ENCODE measurements around the gene NADSYN1.

The NADSYN1 gene

DNA sequence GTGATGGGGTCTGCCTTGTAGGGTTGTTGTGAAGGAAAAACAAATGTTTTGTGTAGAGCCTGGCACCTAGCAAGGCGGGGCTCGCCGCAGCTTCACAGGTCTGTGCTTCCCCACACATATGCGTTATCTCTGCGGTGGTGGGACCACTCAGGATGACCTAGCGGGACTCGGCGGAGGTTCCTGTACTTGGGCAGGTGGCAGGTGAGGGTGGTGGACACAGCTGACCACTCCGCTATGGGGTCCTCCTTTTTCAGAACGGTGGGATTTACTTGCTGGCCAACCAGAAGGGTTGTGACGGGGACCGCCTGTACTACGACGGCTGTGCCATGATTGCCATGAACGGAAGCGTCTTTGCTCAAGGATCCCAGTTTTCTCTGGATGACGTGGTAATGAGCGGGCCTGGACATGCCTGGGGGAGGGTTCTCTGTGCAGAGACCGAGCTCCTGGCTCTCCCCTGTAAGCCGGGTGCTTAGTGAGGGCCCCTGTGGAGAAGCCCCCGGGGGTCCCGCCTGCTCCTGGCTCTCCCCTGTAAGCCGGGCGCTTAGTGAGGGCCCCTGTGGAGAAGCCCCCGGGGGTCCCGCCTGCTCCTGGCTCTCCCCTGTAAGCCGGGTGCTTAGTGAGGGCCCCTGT lies 21.3 kb downstream of the NADSYN1 start:
- no peak for DNase-seq (ENCODE audit: low spot score)

- DNase-seq (ENCODE audit: low spot score), result no peak
Measured at GRCh38 chr11:71474771-71475483, 21.9 kb downstream of the NADSYN1 start.

GRCh38 chr11:71476031-71476430 lies 23.0 kb downstream of the NADSYN1 start:
- no peak for DNase-seq (ENCODE audit: low spot score)

DNA sequence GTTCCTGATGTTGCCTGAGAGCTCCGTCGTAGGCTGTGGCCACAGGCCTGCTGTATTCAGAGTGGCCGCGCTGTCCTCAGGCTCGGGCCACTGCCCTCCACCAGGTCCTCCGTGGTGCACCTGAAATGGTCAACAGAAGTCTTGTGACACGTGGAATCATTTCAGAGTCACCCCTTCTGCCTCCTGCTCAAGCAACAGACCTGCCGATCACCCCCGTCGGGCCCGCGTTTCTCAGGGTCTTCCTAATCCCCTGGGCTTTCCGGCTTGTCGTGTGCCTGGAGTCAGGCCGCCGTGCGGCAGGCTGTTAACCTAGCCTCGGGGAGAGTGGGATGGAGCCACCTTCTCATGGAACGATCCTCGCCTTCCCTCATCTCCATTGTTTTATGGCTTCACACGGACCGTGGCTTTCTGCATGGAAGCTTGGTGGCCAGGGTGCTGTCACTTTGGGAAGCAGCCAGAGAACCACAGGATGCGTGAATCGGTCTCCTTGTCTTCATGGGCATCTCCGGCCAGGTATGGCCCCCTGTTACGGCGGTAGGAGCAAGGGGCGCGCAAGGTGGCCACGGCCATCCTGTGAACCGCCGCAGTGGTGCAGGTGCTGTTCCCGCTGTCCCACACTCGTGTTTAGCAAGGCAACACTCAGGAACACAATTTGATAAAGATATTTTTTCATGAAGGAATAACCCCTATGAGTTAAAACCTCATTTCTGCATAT lies 24.1 kb downstream of the NADSYN1 start:
- DNase-seq (ENCODE audit: low spot score), result no peak

DNA sequence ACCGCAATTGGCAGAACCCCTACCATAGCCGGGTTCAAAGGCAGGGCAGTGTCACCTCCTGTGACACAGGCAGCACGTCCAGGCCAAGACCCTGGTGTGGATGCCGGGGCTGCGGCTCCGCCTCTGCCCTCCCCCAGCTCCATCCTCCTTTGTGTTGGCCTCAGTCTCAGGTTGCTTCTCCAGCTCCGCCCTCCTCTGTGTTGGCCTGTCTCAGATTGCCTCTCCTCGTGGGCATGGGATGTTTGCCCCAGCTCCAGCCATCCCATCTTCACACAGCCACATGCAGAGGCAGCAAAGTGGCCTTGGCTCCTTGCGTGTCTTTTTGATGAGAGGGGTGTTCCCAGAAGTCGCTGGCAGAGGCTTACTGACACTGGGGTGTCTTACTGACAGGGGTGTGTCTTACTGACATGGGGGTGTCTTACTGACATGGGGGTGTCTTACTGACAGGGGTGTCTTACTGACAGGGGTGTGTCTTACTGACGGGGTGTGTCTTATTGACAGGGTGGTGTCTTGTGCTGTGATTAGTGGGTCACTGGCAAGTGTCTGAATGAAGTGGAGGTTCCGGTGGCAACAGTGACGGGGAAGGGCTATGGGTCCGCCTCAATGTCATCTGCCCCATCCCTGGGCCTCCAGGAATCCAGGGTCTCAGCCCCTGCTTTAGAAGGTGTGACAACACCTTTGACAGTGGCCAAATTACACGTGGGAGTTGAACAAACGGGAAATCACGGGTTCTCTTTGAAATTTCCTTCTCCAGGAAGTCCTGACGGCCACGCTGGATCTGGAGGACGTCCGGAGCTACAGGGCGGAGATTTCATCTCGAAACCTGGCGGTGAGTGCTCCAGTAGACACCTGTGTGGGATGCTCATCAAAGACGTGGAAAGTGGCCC lies 24.9 kb downstream of the NADSYN1 start:
- no peak for DNase-seq (ENCODE audit: low spot score)

DNA sequence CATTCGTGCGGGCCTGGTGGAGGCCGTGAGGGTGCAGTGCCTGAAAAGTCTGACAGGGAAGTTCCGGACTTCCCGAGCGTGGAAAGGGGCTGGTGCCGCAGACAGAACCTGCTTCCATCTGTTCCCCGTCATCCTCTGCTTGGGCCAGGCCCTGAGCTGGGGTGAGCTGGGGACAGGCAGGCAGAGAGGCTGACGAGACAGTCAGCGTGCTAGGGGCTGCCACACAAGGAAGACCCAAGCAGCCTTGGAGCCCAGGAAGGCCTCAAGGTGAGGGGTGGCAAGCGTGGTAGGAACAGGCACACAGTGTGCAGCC lies 25.5 kb downstream of the NADSYN1 start:
- no peak for DNase-seq (ENCODE audit: low spot score)

- DNase-seq (ENCODE audit: low spot score), result no peak
Measured at GRCh38 chr11:71481101-71481960, 28.3 kb downstream of the NADSYN1 start.

- no peak for DNase-seq (ENCODE audit: low spot score)
Measured at GRCh38 chr11:71482216-71482615, 29.2 kb downstream of the NADSYN1 start.

DNA sequence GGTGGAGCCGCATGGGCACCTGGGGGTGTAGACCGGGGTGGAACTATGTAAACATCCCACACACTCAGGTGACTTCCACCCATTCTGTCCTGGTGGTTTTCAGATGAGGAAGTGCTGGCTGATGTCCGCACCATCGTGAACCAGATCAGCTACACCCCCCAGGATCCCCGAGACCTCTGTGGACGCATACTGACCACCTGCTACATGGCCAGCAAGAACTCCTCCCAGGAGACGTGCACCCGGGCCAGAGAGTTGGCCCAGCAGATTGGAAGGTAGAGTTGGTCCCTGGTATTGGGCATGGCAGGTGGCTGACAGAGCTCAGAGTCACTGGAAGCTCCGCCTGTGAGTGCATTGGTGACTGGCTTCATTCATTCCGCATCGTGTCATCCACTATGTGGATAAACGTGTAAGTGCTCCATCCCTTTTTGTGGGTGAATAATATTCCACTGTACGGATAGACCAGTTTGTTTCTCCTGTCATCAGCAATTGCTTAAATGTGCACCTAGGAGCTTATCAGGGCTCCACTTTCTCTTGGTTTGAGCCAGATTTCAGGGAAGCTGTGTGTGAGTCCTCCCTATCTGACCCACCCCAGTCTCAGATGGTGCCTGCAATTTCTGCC lies 29.9 kb downstream of the NADSYN1 start:
- DNase-seq (ENCODE audit: low spot score), result no peak

DNA sequence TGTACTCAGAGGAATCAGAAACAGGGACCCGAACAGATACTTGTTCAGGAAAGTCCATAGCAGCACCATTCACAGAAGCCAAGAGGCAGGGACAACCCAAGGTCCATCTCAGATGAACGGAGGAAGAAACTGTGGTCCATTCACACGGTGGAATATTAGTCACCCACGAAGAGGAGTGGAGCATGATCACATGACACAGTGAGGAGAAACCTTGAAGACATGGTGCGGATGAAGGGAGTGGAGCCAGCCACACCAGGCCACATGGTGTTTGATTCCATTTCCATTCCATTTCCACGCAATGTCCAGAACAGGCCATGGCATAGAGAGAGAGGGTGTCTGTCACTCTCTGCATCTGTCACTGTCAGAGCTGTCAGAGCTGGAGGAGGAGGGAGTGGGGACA lies 30.7 kb downstream of the NADSYN1 start:
- no peak for DNase-seq (ENCODE audit: low spot score)

- no peak for DNase-seq (ENCODE audit: low spot score)
Measured at GRCh38 chr11:71484248-71485062, 31.5 kb downstream of the NADSYN1 start.

DNA sequence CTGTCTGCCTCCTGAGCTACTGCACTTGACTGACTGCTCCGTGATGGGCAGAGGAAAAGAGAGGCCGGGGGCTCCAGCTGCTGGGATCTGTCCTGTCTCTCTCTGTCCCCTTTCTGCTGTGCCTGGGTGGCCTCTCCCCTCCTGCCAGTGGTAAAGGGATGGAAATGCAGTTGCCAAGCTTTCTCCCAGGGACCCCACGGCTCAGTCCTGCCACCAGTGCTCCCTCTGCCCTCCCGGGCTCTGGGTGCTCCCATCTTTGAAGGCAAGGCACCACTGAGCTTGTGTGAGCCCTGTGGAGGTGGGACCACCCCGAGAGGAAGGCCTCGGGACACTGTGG lies 32.0 kb downstream of the NADSYN1 start:
- DNase-seq (ENCODE audit: low spot score), result no peak

DNA sequence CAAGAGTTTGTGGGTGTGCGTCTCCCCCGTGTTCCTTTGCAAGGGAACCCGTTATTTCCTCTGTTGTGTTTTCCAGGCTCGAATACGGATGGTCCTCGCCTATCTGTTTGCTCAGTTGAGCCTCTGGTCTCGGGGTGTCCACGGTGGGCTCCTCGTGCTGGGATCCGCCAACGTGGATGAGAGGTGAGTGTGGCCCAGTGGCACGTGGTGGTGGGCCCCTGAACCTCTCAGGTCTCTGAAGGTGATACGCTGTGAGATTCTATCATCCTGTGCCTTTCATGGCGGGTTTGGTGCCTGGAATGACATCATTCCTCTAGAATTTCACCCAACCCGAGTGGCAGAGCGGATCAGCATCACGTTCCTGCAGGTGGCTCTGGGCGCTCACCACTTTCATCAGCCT lies 32.5 kb downstream of the NADSYN1 start:
- no peak for DNase-seq (ENCODE audit: low spot score)

- no peak for DNase-seq (ENCODE audit: low spot score)
Measured at GRCh38 chr11:71486320-71486719, 33.3 kb downstream of the NADSYN1 start.

DNA sequence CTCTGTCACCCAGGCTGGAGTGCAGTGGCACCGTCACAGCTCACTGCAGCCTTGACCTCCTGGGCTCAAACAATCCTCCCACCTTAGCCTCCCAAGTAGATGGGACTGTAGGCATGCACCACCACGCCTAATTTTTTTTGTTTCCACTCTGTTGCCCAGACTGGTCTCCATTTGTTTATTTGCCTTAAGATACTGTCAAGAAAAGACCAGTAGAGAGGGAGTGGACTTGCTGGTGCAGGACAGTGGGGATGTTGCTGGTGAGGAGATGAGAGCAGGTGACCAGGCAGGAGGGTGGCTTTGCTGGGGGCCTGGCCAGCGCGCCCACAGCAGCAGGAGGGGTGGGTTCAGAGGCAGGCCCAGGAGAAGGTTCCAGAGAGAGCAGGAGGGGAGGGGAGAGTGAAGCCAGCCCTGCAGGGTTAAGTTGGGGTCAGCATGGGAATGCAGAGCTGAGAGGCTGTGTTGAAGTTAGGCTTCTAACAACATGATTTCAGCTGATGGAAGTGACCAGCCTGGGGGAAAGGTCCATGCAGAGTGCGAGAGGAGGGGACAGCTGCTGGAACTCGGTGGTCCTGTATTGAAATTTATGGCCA lies 35.8 kb downstream of the NADSYN1 start:
- no peak for DNase-seq (ENCODE audit: low spot score)

DNA sequence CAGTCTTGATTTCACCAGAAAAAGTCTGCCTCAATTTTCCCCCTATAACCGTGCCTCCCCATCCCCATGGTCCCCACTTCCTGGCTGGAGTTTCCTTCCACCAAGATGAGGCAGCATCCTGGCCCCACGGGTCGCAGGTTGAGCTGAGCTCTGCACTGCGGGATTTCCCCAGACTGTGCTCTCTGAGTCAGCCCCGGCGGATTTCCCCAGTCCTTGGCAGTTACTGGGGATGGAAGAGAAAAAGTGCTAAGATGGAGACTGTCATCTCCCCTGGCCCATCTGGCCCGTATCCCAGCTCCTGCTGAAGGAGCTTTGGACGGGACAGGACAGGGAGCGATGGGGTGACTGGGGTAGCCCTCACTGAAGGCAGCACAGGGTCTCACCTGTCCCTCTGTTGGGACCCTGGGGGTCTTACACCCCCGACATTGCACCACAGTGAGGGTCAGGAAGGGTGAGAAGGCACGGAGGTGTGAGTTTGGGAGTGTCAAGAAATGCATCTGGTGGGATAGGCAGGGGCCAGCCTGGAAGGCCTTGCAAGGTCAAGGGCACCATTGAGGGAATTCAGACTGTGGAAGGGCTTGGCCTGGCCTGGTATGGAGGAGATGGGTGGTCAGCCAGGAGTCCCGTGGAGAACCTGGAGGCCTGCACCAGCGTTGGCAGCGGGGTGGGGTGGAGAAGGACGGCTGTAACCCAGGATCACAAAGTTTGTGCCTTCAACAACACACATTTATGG lies 36.5 kb downstream of the NADSYN1 start:
- DNase-seq (ENCODE audit: low spot score), result no peak

DNA sequence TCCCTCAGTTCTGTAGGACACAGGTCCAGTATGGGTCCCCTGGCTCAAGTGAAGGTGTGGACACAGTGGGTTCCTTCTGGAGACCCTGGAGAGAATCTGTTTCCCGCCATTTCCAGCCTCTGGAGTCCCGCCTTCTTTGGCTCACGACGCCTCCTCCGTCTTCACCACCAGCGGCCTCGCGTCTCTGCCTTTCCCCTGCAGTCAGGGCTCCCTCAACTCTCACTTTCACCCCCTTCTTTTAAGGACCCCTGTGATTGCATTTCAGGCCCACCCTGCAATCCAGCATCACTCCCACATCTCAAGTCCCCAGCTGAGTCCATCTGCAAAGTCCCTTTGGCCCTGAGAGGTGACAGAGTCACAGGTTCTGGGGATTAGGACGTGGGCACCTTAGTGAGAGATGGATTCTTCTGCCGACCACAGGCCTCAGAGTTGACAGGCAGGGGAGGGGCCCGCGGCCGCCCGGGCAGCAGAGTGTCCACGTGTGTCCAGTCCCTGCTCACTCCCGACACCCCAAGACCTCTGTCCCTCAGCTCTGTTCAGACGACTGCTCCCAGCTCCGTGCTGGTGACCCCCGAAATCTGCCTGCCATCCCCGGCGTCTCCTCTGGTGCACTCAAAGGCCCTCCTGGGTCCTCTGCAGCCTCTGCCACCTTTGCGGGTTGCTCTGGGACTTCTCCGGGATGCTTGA lies 37.2 kb downstream of the NADSYN1 start:
- no peak for DNase-seq (ENCODE audit: low spot score)

- DNase-seq (ENCODE audit: low spot score), result no peak
Measured at GRCh38 chr11:71490731-71491390, 37.9 kb downstream of the NADSYN1 start.

All from hematopoietic multipotent progenitor cell treated with erythropoietin and hydrocortisone succinate and interleukin-3 and kit ligand, for 17 days (in vitro differentiated cells).